Activated T-helper 2 cell treated with anti-CD3 and anti-CD28 coated beads, Interferon-gamma antibody, Interleukin-2, Interleukin-4, amounts not matched to agents 10 μg/mL and 5 μg/mL and 100 μg/mL, durations not matched to agents 14 hours and 24 hours and 36 hours (primary cell): ENCODE data around the gene PRRT4. TPM values are rescaled to one million over a fixed set of nuclear protein-coding genes. Genes with fewer than 3 reads are reported as not detected.

Experiments used
- DNase-seq: peaks from one replicate; pipeline ENCODE4 v3.0.0; 2021; ENCODE audit warnings: low spot score
- H3K27ac Mint-ChIP-seq: one replicate; pipeline ENCODE4 v1.8.0; 2021; ENCODE audit warnings: mixed read lengths
- H3K27me3 Mint-ChIP-seq: one replicate; pipeline ENCODE4 v1.8.0; 2021; ENCODE audit warnings: low read depth, mixed read lengths
- H3K36me3 Mint-ChIP-seq: one replicate; pipeline ENCODE4 v1.8.0; 2021; ENCODE audit warnings: low read depth, mixed read lengths
- H3K4me1 Mint-ChIP-seq: one replicate; pipeline ENCODE4 v1.8.0; 2021; ENCODE audit warnings: low read depth, mixed read lengths
- H3K4me3 Mint-ChIP-seq: one replicate; pipeline ENCODE4 v1.8.0; 2021; ENCODE audit warnings: low read depth, mild to moderate bottlenecking, moderate library complexity, mixed read lengths
- H3K9me3 Mint-ChIP-seq: one replicate; pipeline ENCODE4 v1.8.0; 2021; ENCODE audit warnings: mixed read lengths
- intact Hi-C: fragments of 100-400 bp; cut with micrococcal nuclease; formaldehyde crosslinking; loops from one replicate; pipeline ENCODE4 v1.15.1; 2023
- total RNA-seq: library from RNA; stranded (reverse); gene quantifications from 2 replicates; pipeline ENCODE4 v1.2.3, GENCODE V29; 2022

Gene PRRT4
- total RNA-seq, 1 donor from 2014 or later: 0.55 TPM

GRCh38 chr7:128344431-128344774 lies 17.1 kb downstream of the PRRT4 start:
- no peak overlapping the region for H3K27ac Mint-ChIP-seq
- H3K4me1 Mint-ChIP-seq: peaks cover 20% of the 10 kb centered on the region
- H3K36me3 Mint-ChIP-seq: peaks cover 7% of the 10 kb centered on the region
- no peak overlapping the region for H3K4me3 Mint-ChIP-seq
- peaks cover 17% of the 10 kb centered on the region for H3K27me3 Mint-ChIP-seq
- H3K9me3 Mint-ChIP-seq: no peaks in the 10 kb centered on the region
- intact Hi-C loops: loop anchor here (5.0 kb wide), 1 partner anchor 113 kb away; the partner anchor contains the start of gene HILPDA
- DNase-seq: no peak

- Mint-ChIP-seq H3K4me3 (peak within 1 kb of the TSS; percentile 92), H3K9me3 (no peaks in the 10 kb centered on the region), H3K27me3 (peaks cover 12% of the 10 kb centered on the region), H3K36me3 (peaks cover 8% of the 10 kb centered on the region), H3K4me1 (peaks cover 20% of the 10 kb centered on the region), H3K27ac (peak within 1 kb of the TSS; percentile 83)
- peak; percentile 84 for DNase-seq
- intact Hi-C loops: loop anchor here (2.0 to 5.0 kb wide), 2 partner anchors 114 to 133 kb away; partner anchors contain the start of genes HILPDA and METTL2B
Observed at GRCh38 chr7:128343554-128344430, 17.7 kb downstream of the PRRT4 start, which contains the start of gene RBM28. TSS of gene RBM28 (minus strand) at chr7:128343908. CDS start at chr7:128343793, 115 bp downstream.

- Mint-ChIP-seq H3K4me1 (peaks cover 20% of the 10 kb centered on the region), H3K27ac (no peak overlapping the region), H3K4me3 (peak overlapping the region; percentile 92), H3K27me3 (no peaks in the 10 kb centered on the region), H3K36me3 (peaks cover 22% of the 10 kb centered on the region), H3K9me3 (no peaks in the 10 kb centered on the region)
- intact Hi-C loops: loop anchor here (2.0 to 5.0 kb wide), 2 partner anchors 116 to 135 kb away; partner anchors contain the start of genes HILPDA and METTL2B
- DNase-seq: no peak
Observed at GRCh38 chr7:128341733-128342132, 19.8 kb downstream of the PRRT4 start.

- Mint-ChIP-seq H3K4me1 (no peaks in the 10 kb centered on the region), H3K36me3 (peaks cover 65% of the 10 kb centered on the region), H3K27ac (no peak overlapping the region), H3K27me3 (no peaks in the 10 kb centered on the region), H3K4me3 (no peak overlapping the region), H3K9me3 (no peaks in the 10 kb centered on the region)
- intact Hi-C loops: no loop called here
- DNase-seq: no peak
Observed at GRCh38 chr7:128335730-128336129, 25.8 kb downstream of the PRRT4 start.

- no peak for DNase-seq
- Mint-ChIP-seq H3K36me3 (peaks cover 66% of the 10 kb centered on the region), H3K4me3 (no peak overlapping the region), H3K27ac (no peak overlapping the region), H3K27me3 (no peaks in the 10 kb centered on the region), H3K9me3 (no peaks in the 10 kb centered on the region), H3K4me1 (peaks cover 20% of the 10 kb centered on the region)
- intact Hi-C loops: no loop called here
Observed at GRCh38 chr7:128324368-128324680, 37.2 kb downstream of the PRRT4 start.

- peaks cover 24% of the 10 kb centered on the region for H3K4me1 Mint-ChIP-seq
- H3K9me3 Mint-ChIP-seq: no peaks in the 10 kb centered on the region
- intact Hi-C loops: no loop called here
- no peaks in the 10 kb centered on the region for H3K27me3 Mint-ChIP-seq
- H3K4me3 Mint-ChIP-seq: no peak overlapping the region
- H3K27ac Mint-ChIP-seq: no peak overlapping the region
- no peak for DNase-seq
- H3K36me3 Mint-ChIP-seq: peaks cover 72% of the 10 kb centered on the region
Observed at GRCh38 chr7:128323459-128324367, 37.8 kb downstream of the PRRT4 start.

- intact Hi-C loops: no loop called here
- Mint-ChIP-seq H3K27ac (no peak overlapping the region), H3K9me3 (no peaks in the 10 kb centered on the region), H3K36me3 (peaks cover 71% of the 10 kb centered on the region), H3K4me3 (no peak overlapping the region), H3K27me3 (no peaks in the 10 kb centered on the region), H3K4me1 (peaks cover 26% of the 10 kb centered on the region)
- no peak for DNase-seq
Observed at GRCh38 chr7:128323040-128323439, 38.5 kb downstream of the PRRT4 start.

GRCh38 chr7:128322040-128322643 lies 39.3 kb downstream of the PRRT4 start:
- H3K4me1 Mint-ChIP-seq: peaks cover 26% of the 10 kb centered on the region
- intact Hi-C loops: no loop called here

GRCh38 chr7:128321044-128321422 lies 40.5 kb downstream of the PRRT4 start:
- Mint-ChIP-seq H3K4me3 (no peak overlapping the region), H3K4me1 (peaks cover 27% of the 10 kb centered on the region), H3K27me3 (no peaks in the 10 kb centered on the region), H3K36me3 (peaks cover 75% of the 10 kb centered on the region), H3K27ac (peak overlapping the region; percentile 51), H3K9me3 (no peaks in the 10 kb centered on the region)
- intact Hi-C loops: no loop called here
- no peak for DNase-seq

More at GRCh38 chr7:128322040-128322643, 39.3 kb downstream of the PRRT4 start:
- DNase-seq: no peak
- Mint-ChIP-seq H3K4me3 (no peak overlapping the region), H3K27ac (peak overlapping the region; percentile 36), H3K9me3 (no peaks in the 10 kb centered on the region), H3K36me3 (peaks cover 75% of the 10 kb centered on the region), H3K27me3 (no peaks in the 10 kb centered on the region)

- H3K9me3 Mint-ChIP-seq: no peaks in the 10 kb centered on the region
- DNase-seq: no peak
- H3K27ac Mint-ChIP-seq: no peak overlapping the region
- intact Hi-C loops: no loop called here
- H3K36me3 Mint-ChIP-seq: peaks cover 81% of the 10 kb centered on the region
- H3K27me3 Mint-ChIP-seq: no peaks in the 10 kb centered on the region
- H3K4me1 Mint-ChIP-seq: peaks cover 40% of the 10 kb centered on the region
- H3K4me3 Mint-ChIP-seq: no peak overlapping the region
Observed at GRCh38 chr7:128318691-128319090, 42.8 kb downstream of the PRRT4 start.

GRCh38 chr7:128311013-128311412 lies 50.5 kb downstream of the PRRT4 start:
- intact Hi-C loops: no loop called here
- Mint-ChIP-seq H3K9me3 (no peaks in the 10 kb centered on the region), H3K4me1 (peaks cover 13% of the 10 kb centered on the region), H3K36me3 (peaks cover 90% of the 10 kb centered on the region), H3K27ac (no peak overlapping the region), H3K4me3 (no peak overlapping the region), H3K27me3 (no peaks in the 10 kb centered on the region)
- DNase-seq: no peak

GRCh38 chr7:128310499-128310898 lies 51.0 kb downstream of the PRRT4 start:
- no peak for DNase-seq
- Mint-ChIP-seq H3K4me3 (no peak overlapping the region), H3K4me1 (peaks cover 8% of the 10 kb centered on the region), H3K9me3 (no peaks in the 10 kb centered on the region), H3K27ac (no peak overlapping the region), H3K27me3 (no peaks in the 10 kb centered on the region), H3K36me3 (peaks cover 90% of the 10 kb centered on the region)
- intact Hi-C loops: no loop called here
